Esophagus muscularis mucosa (tissue), 4 donors: ENCODE data around the gene CRB1.

Source experiments
- EP300 ChIP-seq: sonication (generic); formaldehyde crosslinking; IDR thresholded peaks from one replicate; pipeline ENCODE4 v1.6.1; 2017; ENCODE audit warnings: antibody characterized with exemption
- POLR2AphosphoS5 ChIP-seq, 2 donors: sonication (generic); formaldehyde crosslinking; IDR thresholded peaks; one replicate each; pipeline ENCODE4 v1.6.1; 2017; ENCODE audit warnings: antibody characterized with exemption in 2 of 2
- TF ChIP-seq, protein P1 (sequence below), 3 experiments: fragments of 200-600 bp in 2 of 3; fragments of 450-650 bp in 1 of 3; sonication (generic) in 2 of 3; IDR thresholded peaks; one replicate each; pipeline ENCODE4 v1.5.1; 2017 to 2019; ENCODE audit warnings: antibody characterized with exemption in 3 of 3, mild to moderate bottlenecking in 2 of 3, moderate library complexity in 1 of 3

DNA sequence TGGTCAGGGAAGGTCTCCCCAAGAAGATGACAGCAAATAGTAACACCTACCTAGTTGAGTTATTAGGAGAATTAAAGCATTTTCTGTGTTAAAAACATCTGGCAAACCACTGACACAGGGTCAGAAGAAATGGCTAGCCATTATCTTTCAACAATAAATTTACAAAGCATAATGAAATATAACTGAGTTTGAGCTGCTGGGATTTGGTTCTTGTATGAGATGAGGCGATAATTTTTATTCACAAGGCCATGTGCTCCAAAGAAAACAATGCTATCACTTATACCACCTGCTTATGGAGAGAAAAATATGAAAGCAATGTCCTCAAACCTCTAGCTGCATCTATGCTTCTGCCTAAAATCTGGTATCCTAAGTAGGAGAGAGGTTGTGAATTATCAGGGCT is 202.3 kb downstream of the CRB1 start:
- TF ChIP-seq POLR2AphosphoS5 (IDR thresholded peaks at IDR 0.05) = no peak
- TF ChIP-seq, protein P1, sequence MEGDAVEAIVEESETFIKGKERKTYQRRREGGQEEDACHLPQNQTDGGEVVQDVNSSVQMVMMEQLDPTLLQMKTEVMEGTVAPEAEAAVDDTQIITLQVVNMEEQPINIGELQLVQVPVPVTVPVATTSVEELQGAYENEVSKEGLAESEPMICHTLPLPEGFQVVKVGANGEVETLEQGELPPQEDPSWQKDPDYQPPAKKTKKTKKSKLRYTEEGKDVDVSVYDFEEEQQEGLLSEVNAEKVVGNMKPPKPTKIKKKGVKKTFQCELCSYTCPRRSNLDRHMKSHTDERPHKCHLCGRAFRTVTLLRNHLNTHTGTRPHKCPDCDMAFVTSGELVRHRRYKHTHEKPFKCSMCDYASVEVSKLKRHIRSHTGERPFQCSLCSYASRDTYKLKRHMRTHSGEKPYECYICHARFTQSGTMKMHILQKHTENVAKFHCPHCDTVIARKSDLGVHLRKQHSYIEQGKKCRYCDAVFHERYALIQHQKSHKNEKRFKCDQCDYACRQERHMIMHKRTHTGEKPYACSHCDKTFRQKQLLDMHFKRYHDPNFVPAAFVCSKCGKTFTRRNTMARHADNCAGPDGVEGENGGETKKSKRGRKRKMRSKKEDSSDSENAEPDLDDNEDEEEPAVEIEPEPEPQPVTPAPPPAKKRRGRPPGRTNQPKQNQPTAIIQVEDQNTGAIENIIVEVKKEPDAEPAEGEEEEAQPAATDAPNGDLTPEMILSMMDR (IDR thresholded peaks at IDR 0.05) = no peak
- no peak for TF ChIP-seq EP300
